RPMI7951 (cell line): Measurements from ENCODE around the gene SLC25A33. TPM values are rescaled to one million over a fixed set of nuclear protein-coding genes. Genes with fewer than 3 reads are reported as not detected.

Source experiments
- DNase-seq: peaks from one replicate; pipeline ENCODE4 v3.0.0-alpha.2; 2012; ENCODE audit warnings: low read depth
- total RNA-seq: library from RNA; depleted of rRNA; stranded (reverse); fragments of >200 nt; shearing (Covaris generic); gene quantifications from 2 replicates; pipeline ENCODE4 v1.2.3, GENCODE V29; 2014

Gene SLC25A33
- total RNA-seq, 1 experiment from 2014 or later = 6.6 TPM

- no peak for DNase-seq
Measured at GRCh38 chr1:9600861-9601834, 61.9 kb downstream of the SLC25A33 start.

GRCh38 chr1:9601942-9602793, 62.9 kb downstream of the SLC25A33 start:
- no peak for DNase-seq

- no peak for DNase-seq
Measured at GRCh38 chr1:9602794-9603167, 63.5 kb downstream of the SLC25A33 start.

GRCh38 chr1:9603307-9603706, 64.0 kb downstream of the SLC25A33 start:
- DNase-seq = no peak

- no peak for DNase-seq
Measured at GRCh38 chr1:9603766-9604753, 64.8 kb downstream of the SLC25A33 start.

- DNase-seq = no peak
Measured at GRCh38 chr1:9604836-9605235, 65.6 kb downstream of the SLC25A33 start.

GRCh38 chr1:9605946-9606455, 66.7 kb downstream of the SLC25A33 start:
- DNase-seq = no peak

- DNase-seq = no peak
Measured at GRCh38 chr1:9606458-9606857, 67.2 kb downstream of the SLC25A33 start.

GRCh38 chr1:9606948-9607347, 67.7 kb downstream of the SLC25A33 start:
- DNase-seq = no peak

GRCh38 chr1:9607352-9607751, 68.1 kb downstream of the SLC25A33 start:
- DNase-seq = no peak

- DNase-seq = no peak
Measured at GRCh38 chr1:9609998-9610397, 70.7 kb downstream of the SLC25A33 start.

- DNase-seq = no peak
Measured at GRCh38 chr1:9610548-9610947, 71.3 kb downstream of the SLC25A33 start.

- no peak for DNase-seq
Measured at GRCh38 chr1:9611716-9612115, 72.5 kb downstream of the SLC25A33 start.

- no peak for DNase-seq
Measured at GRCh38 chr1:9612162-9612845, 73.0 kb downstream of the SLC25A33 start.

- no peak for DNase-seq
Measured at GRCh38 chr1:9612871-9613624, 73.8 kb downstream of the SLC25A33 start.

GRCh38 chr1:9613625-9614299, 74.5 kb downstream of the SLC25A33 start:
- DNase-seq = no peak

- peak; percentile 39 for DNase-seq
Measured at GRCh38 chr1:9615316-9616063, 76.2 kb downstream of the SLC25A33 start.

- DNase-seq = no peak
Measured at GRCh38 chr1:9618909-9619679, 79.8 kb downstream of the SLC25A33 start.
